Stomach (tissue), 9 donors: ENCODE measurements around the gene CBLIF. TPM values are rescaled to one million over a fixed set of nuclear protein-coding genes. Genes with fewer than 3 reads are reported as not detected.

ENCODE experiments used
- DNase-seq, 2 donors: peaks; one replicate each; pipeline versions ENCODE4 v3.0.0 to v3.0.0-alpha.2; 2013 to 2019
- H3K27ac ChIP-seq, 5 donors: fragments of 200-600 bp in 4 of 5; sonication (generic) in 4 of 5; one replicate each; pipeline ENCODE4 v1.5.1; 2013 to 2019; ENCODE audit warnings: mild to moderate bottlenecking in 1 of 5, moderate library complexity in 1 of 5
- H3K27me3 ChIP-seq, 3 donors: fragments of 200-600 bp; sonication (generic); one replicate each; pipeline ENCODE4 v1.5.1; 2017 to 2019; ENCODE audit warnings: mixed run types in 1 of 3
- H3K36me3 ChIP-seq, 4 donors: fragments of 200-600 bp; sonication (generic); 1 replicate in 3 of 4; 2 replicates in 1 of 4; pipeline ENCODE4 v1.5.1; 2016 to 2019
- H3K4me1 ChIP-seq, 4 donors: fragments of 200-600 bp; sonication (generic); one replicate each; pipeline ENCODE4 v1.5.1; 2016 to 2019
- H3K4me3 ChIP-seq, 4 donors: fragments of 200-600 bp; sonication (generic) in 3 of 4; one replicate each; pipeline ENCODE4 v1.5.1; 2016 to 2019; ENCODE audit warnings: mild to moderate bottlenecking in 1 of 4
- H3K9me3 ChIP-seq, 4 donors: fragments of 200-600 bp; sonication (generic); one replicate each; pipeline ENCODE4 v1.5.1; 2016 to 2019
- CTCF ChIP-seq, 7 experiments: fragments of 450-650 bp in 4 of 7; fragments of 200-600 bp in 3 of 7; sonication (generic) in 3 of 7; IDR thresholded peaks; one replicate each; pipeline ENCODE4 v1.5.1; 2016 to 2019; ENCODE audit warnings: antibody characterized with exemption in 7 of 7, control low read depth in 2 of 7, mild to moderate bottlenecking in 1 of 7
- EP300 ChIP-seq: sonication (generic); formaldehyde crosslinking; IDR thresholded peaks from one replicate; pipeline ENCODE4 v1.6.1; 2017; ENCODE audit warnings: antibody characterized with exemption
- POLR2A ChIP-seq, 4 donors: fragments of 450-650 bp; IDR thresholded peaks; one replicate each; pipeline ENCODE4 v1.6.1; 2016; ENCODE audit warnings: antibody characterized with exemption in 4 of 4, control low read depth in 2 of 4, mild to moderate bottlenecking in 1 of 4, moderate library complexity in 1 of 4
- POLR2AphosphoS5 ChIP-seq, 3 donors: sonication (generic); formaldehyde crosslinking; IDR thresholded peaks; one replicate each; pipeline ENCODE4 v1.6.1; 2016; ENCODE audit warnings: antibody characterized with exemption in 3 of 3
- WGBS, 5 donors: extraction: QIAGEN DNeasy Blood & Tissue Kit in 3 of 5; methylation state at CpG; one replicate each; pipeline versions ENCODE4 v1.1.5 to v1.1.7; 2013 to 2018; 5-methylcytosine and 5-hydroxymethylcytosine counted together
- intact Hi-C: fragments of 100-400 bp; cut with DNase I; formaldehyde crosslinking; loops from one replicate; pipeline ENCODE4 v1.15.1; 2023; ENCODE audit warnings: low total_unique reads
- polyA plus RNA-seq, 3 donors: library from polyadenylated mRNA; stranded (reverse); fragments of 200-250 nt; gene quantifications; one replicate each; pipeline ENCODE4 v1.2.3, GENCODE V29; 2013
- total RNA-seq, 5 donors: library from RNA; depleted of rRNA; stranded (reverse); fragments of >200 nt; gene quantifications; one replicate each; pipeline versions ENCODE4 v1.1.0 to v1.2.3, GENCODE V29; 2014 to 2016
- donor health status: healthy with polysubstance abuse.
- donor health status: Bipolar disorder and iron deficiency.
- donor health status: healthy.

CBLIF gene
- total and polyA plus RNA-seq, 8 donors, result 2.9 to 2,010 (median 629) TPM

GRCh38 chr11:59815754-59816153 is 29.5 kb downstream of the CBLIF start:
- no peaks in the 10 kb centered on the region for H3K36me3 ChIP-seq
- TF ChIP-seq POLR2A (IDR thresholded peaks at IDR 0.05) (no peak), CTCF (IDR thresholded peaks at IDR 0.05) (no peak), EP300 (no peak), POLR2AphosphoS5 (IDR thresholded peaks at IDR 0.05) (no peak)

GRCh38 chr11:59814021-59814420 is 31.3 kb downstream of the CBLIF start:
- intact Hi-C loops, result no loop called here
- peaks cover 8 to 19% (median 15%) of the 10 kb centered on the region in 4 donors for H3K4me1 ChIP-seq
- H3K36me3 ChIP-seq, result peaks cover 0 to 2% (median 0%) of the 10 kb centered on the region in 4 donors
- TF ChIP-seq CTCF (IDR thresholded peaks at IDR 0.05) (no peak), EP300 (no peak), POLR2AphosphoS5 (IDR thresholded peaks at IDR 0.05) (no peak), POLR2A (IDR thresholded peaks at IDR 0.05) (no peak)
- no peaks in the 10 kb centered on the region for H3K9me3 ChIP-seq
- peak overlapping the region in 1 of 5 donors; percentile 28 for H3K27ac ChIP-seq
- 35 to 66% (median 50%) methylated on average over 1 of the region's 1 CpG for WGBS, 5 donors
- H3K4me3 ChIP-seq, result no peak overlapping the region
- peaks cover 0 to 5% (median 0%) of the 10 kb centered on the region in 3 donors for H3K27me3 ChIP-seq
- DNase-seq, result no peak

More at GRCh38 chr11:59815754-59816153, 29.5 kb downstream of the CBLIF start:
- no peaks in the 10 kb centered on the region for H3K9me3 ChIP-seq
- no peak for DNase-seq
- 81 to 95% (median 89%) methylated on average over 1 of the region's 1 CpG for WGBS, 5 donors
- intact Hi-C loops, result no loop called here
- peaks cover 0 to 6% (median 3%) of the 10 kb centered on the region in 4 donors for H3K4me1 ChIP-seq
- H3K4me3 ChIP-seq, result no peak overlapping the region
- peaks cover 0 to 5% (median 0%) of the 10 kb centered on the region in 3 donors for H3K27me3 ChIP-seq
- no peak overlapping the region for H3K27ac ChIP-seq

- no peak overlapping the region for H3K4me3 ChIP-seq
- WGBS, 5 donors, result 93 to 100% (median 96%) methylated on average over 1 of the region's 1 CpG
Measured at GRCh38 chr11:59813364-59813763, 31.9 kb downstream of the CBLIF start.

GRCh38 chr11:59812220-59812619 is 33.1 kb downstream of the CBLIF start:
- WGBS, 5 donors, result 81 to 97% (median 94%) methylated on average over 2 of the region's 2 CpGs
- intact Hi-C loops, result no loop called here
- H3K27me3 ChIP-seq, result peaks cover 0 to 5% (median 0%) of the 10 kb centered on the region in 3 donors
- H3K36me3 ChIP-seq, result peaks cover 0 to 20% (median 15%) of the 10 kb centered on the region in 4 donors
- H3K4me1 ChIP-seq, result peaks cover 8 to 26% (median 19%) of the 10 kb centered on the region in 4 donors
- DNase-seq, result no peak
- H3K27ac ChIP-seq, result no peak overlapping the region
- H3K4me3 ChIP-seq, result no peak overlapping the region
- no peaks in the 10 kb centered on the region for H3K9me3 ChIP-seq
- TF ChIP-seq CTCF (IDR thresholded peaks at IDR 0.05) (no peak), POLR2A (IDR thresholded peaks at IDR 0.05) (no peak), EP300 (no peak), POLR2AphosphoS5 (IDR thresholded peaks at IDR 0.05) (no peak)

More at GRCh38 chr11:59813364-59813763, 31.9 kb downstream of the CBLIF start:
- TF ChIP-seq CTCF (IDR thresholded peaks at IDR 0.05), result no peak
- TF ChIP-seq POLR2AphosphoS5 (IDR thresholded peaks at IDR 0.05), result no peak
- no peak for TF ChIP-seq EP300
- H3K9me3 ChIP-seq, result no peaks in the 10 kb centered on the region
- DNase-seq, result no peak
- no peak overlapping the region for H3K27ac ChIP-seq
- peaks cover 0 to 5% (median 0%) of the 10 kb centered on the region in 3 donors for H3K27me3 ChIP-seq
- intact Hi-C loops, result no loop called here
- peaks cover 0 to 9% (median 4%) of the 10 kb centered on the region in 4 donors for H3K36me3 ChIP-seq
- H3K4me1 ChIP-seq, result peaks cover 8 to 25% (median 19%) of the 10 kb centered on the region in 4 donors
